UCSD-AML1 (cell line): Measurements from ENCODE around the gene MBNL1.
"Not testable (repeated sequence)": the region's sequence is repeated elsewhere in the genome, so short reads cannot be mapped to it uniquely, and the experiment has no call there.

Experiments
- DNase-seq: peaks from one replicate; lab custom pipeline; 2025; ENCODE audit not compliant: unreplicated experiment; lab: John Stamatoyannopoulos, UW

Gene MBNL1

DNA sequence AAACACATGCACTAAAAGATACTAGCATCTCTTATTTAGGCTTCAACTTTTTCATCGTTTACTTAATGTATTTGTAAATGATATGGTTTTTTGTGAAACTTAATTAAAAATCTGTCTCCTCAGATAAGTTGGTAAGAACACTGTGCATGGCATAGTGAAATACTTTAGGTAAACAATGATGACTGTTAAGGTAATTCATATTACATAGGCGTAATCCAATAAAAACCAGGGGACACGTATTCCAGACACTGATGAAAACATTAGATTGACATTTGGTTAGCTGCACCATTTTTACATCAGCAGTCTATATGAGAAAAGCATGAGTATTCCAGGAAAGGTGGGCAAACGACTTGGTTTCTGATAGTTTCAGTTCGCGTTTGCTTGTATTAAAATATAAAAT lies 170.0 kb downstream of the MBNL1 start:
- DNase-seq, result no peak

DNA sequence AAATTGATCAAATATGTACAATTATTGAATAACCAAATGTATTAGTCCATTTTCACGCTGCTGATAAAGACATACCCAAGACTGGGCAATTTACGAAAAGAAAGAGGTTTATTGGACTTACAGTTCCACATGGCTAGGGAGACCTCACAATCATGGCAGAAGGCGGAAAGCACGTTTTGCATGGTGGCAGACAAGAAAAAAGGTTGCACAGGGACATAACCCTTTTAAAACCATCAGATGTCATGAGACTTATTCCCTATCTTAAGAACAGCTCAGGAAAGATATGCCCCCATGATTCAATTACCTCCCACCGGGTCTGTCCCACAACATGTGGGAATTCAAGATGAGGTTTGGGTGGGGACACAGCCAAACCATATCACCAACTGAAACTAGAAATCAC lies 171.5 kb downstream of the MBNL1 start:
- not testable (repeated sequence) for DNase-seq

DNA sequence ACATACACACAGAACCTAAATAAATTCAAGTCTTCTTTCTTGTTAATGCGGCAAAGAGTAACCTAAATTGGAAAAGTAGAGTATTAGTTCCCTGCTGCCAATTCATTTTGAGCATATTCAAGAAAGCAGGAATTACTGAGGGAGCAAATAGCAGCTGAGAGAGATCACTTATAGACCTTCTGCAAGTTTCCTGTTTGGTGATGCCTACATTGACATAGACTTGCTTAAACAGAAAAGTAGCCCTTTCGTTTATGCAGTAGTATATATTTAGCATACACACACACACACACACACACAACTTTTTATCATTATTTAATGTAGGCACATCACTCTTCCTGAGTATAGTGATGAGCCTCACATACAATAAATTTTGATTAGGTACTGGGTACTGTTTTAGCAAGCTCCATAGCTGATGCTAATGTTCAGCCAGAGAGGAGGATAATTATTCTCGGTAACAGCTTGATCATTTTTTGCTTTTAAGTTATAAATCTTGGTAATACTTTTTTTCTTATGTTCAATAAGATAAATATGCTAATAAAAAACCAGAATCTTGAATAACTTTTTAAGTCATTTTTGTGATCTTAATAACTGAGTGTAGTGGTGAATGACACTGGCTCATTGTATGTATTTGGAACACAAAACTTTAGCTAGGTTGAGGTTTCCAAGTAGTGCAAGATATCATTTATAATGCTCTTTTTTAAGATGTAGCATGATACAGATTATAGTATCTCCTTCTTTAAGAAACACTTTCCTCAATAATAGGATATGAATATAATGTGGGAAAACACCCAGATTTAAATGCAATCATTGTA lies 174.7 kb downstream of the MBNL1 start:
- no peak for DNase-seq

DNA sequence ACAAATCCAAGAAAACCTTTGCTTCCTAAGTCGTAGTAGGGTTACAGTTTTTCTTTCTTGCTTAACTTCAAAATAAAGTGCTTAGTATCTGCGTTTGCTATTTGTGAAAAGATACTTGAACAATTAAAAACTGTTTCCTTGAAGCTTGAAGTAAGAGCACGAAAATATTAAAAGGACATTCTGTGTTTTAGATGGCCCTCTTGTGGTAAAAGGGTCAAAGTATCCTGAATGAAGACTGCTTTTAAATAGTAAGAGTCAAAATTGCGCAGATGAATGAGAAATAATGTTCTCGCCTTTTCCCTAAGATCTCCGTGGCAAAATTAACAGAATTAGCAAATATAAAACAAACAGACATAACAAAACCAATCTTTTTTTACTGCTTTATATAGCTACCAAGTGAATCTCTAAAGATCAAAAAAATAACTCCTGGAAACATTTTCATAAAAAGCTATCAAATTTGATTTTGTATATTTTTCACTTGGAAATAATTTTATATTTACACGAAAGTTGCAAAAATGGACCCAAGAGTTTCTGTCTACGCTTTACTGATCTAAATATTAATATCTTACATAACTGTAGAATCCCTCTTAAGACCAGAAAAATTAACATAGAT lies 175.4 kb downstream of the MBNL1 start:
- no peak for DNase-seq

DNA sequence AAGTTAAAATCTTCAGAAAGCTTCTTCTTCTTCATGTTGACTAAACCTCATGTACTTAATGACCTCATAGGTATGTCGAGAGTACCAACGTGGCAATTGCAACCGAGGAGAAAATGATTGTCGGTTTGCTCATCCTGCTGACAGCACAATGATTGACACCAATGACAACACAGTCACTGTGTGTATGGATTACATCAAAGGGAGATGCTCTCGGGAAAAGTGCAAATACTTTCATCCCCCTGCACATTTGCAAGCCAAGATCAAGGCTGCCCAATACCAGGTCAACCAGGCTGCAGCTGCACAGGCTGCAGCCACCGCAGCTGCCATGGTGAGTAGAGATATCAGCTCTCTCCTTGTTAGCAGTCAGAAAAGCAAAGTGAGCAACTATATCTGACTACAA lies 176.5 kb downstream of the MBNL1 start:
- no peak for DNase-seq

DNA sequence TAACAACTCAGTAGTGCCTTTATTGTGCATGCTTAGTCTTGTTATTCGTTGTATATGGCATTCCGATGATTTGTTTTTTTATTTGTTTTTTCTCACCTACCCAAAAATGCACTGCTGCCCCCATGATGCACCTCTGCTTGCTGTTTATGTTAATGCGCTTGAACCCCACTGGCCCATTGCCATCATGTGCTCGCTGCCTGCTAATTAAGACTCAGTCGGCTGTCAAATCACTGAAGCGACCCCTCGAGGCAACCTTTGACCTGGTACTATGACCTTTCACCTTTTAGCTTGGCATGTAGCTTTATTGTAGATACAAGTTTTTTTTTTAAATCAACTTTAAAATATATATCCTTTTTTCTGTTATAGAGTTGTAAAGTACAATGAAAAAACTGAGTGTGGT lies 177.8 kb downstream of the MBNL1 start:
- DNase-seq, result no peak

DNA sequence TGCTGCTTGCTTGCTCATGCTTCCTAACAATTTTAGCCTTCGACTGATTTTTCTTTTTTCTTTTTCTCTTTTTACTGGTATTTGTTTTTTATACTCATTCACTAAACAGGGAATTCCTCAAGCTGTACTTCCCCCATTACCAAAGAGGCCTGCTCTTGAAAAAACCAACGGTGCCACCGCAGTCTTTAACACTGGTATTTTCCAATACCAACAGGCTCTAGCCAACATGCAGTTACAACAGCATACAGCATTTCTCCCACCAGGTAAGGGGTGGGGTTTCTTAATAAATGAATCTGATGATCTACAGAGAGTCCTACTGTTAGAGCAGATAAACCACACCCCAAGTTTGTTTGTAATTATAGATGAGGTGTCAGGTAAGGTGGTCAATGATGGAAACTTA lies 178.8 kb downstream of the MBNL1 start:
- no peak for DNase-seq

DNA sequence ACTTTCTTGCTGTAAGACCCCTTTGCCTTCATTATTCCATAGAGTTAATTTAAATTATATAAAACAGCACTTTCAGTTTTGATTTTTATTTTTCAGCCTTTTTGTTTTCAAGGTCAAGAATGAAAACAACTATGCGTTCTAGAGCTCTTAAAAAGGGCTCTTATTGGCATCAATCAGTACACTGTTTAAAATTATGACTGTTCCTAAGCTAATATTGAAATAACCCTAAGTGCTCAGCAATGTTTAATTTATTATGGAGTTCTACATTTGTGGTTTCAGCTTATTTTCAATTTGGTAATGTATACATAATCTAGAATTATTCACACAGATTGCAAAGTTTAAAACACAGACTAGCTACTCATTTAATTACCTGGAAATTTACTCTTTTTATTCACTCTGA lies 179.4 kb downstream of the MBNL1 start:
- DNase-seq, result no peak

DNA sequence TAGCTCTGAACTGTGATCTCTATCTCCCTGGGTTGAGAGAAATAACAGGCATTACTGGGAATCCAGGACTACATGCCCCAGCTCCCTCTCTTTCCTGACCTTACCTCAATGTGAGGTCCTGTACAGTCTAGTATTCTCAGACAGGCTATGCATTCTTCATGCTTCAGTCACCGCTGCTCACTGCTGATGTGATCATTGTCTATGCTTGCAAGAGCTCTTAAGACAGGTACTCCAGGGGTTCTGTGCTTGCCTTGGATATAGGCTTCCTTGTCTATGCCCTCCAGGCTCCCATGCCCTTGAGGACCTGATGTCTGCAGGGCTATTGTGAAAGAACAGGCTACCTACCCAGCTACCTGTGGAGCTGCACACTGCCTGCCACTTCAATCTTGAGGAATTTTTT lies 183.6 kb downstream of the MBNL1 start:
- no peak for DNase-seq

DNA sequence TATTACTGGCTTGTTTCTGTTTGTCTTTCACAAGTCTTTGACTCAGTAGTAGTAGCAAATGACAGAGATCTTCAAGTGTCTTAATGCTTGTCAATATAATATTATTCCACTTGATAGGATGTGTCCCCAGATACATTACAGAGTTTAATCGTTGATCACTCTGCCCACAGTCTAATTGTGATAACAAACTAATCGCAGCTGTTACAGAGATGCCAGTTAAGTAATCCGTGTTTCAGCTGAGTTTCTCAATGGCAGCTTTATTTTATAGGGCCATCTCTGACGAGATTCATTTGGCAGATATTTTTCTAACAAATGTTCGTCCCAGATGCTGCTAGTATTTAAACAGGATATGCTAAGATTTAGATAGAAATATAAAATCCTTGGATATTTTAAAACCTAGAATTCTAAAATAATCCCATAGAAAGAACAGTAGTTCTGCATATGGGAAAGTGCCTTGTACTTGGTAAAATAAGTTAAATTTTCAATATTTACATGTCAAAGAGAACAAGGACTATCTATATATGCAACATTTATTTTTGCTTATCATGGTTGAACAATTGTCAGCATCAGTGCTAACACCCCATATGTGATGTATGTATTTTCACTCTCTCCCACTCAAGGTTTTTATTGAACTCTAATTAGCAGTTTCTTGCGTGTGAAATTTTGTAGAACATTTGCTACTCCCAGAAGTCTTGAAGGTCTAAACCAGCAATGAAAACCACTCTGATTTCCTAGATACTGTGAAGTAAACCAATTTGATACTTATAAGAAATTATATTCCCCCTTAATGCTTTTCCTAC lies 185.5 kb downstream of the MBNL1 start:
- DNase-seq, result no peak

DNA sequence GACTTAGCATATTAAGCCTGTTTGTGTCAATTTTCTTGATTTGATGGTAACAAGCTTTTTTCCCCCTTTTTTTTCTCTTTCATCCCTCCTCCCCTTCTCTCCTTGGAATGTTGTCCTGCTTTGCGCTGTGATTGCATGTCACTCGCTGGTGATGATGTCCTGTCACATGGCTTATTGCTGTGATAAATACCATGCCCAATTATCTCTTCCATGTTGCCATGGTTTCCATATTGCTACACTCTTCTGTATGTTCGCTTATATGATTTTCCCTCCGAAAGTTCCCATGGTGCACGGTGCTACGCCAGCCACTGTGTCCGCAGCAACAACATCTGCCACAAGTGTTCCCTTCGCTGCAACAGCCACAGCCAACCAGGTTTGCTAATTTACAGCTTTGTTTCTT lies 187.3 kb downstream of the MBNL1 start:
- DNase-seq, result no peak

DNA sequence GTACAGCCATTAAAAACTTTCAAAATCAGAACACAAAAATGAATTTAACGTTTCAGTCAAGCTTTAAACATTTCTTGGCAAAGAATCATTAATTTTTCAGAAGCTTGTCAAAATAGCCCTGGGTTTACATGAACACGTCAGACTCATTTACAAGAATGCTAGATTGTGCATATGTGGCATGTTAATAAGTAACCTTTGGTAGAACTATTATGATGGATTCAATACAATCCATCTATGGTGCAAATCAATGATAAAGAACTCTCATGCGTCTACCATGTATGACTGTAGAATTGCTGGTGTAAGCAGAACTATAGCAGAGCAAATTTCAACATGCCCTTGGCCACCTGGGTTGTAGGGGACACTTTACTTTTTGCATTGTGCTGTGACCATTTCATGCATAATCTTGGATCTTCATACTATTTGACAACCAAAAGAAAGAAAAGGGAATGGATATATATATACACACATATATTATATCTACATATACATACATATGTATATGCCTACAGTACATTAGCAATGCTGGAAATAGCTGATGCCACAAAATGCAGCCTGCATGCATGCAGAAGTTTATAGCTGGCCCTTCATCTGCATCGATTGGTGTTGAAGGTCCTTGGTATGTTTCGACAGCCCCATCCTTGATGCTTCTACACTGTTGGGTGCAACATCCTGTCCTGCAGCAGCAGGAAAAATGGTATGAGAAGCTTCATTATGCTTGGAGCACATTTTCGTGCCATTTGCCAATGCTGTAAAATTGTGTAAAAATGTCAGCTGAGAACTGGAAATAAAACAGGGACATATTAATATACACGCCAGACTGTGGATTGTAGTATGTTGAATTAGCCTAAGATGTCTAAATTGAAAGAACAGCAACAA lies 189.0 kb downstream of the MBNL1 start:
- no peak for DNase-seq

DNA sequence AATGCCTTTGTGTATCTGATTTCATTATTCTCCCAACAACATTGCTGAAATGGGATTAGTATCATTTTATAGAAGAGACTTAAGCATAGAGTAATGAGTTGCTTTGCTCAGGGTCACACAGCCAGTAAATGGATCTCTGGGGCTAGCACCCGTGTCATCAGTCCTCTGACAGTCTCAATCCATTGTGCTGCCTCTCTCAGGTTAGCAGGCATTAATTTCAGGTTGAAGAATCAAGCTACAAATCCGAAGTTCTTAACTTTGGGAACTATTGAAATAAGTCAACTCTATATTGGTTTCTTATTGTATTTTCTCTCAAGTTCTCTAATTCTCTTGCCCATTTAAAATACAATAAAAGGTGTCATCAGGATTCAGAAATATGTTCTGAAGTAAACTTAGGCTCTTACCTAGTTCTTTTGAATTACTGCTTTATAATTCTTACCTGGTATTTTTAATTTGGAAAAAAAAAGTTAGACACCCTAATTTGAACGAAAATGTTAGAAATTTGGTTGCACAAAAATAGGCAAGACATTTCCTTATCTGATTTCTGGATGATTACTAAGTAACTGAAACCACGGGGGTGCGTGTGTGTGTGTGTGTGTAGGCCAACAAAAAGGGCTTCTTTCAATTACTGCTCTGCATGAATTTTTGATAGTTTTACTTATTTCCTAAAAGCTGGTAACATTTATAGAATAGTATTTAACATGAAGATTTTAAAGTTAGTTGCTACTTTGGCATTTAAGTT lies 189.8 kb downstream of the MBNL1 start:
- DNase-seq, result no peak

DNA sequence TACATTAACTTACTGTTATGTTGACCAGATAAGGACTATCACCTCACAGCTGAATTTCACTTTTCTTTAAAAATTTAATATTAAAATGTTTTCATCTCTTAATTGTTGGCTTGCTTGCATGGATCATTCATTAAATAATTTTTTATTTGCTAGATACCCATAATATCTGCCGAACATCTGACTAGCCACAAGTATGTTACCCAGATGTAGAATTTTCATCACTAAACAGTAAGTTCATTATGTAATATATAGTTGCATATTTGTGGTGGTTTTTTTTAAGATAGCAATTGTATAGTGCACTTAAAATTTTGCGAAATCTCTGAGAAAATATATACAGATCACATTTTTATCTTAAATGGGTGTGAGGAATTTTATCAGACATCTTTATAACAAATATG lies 190.4 kb downstream of the MBNL1 start:
- no peak for DNase-seq

DNA sequence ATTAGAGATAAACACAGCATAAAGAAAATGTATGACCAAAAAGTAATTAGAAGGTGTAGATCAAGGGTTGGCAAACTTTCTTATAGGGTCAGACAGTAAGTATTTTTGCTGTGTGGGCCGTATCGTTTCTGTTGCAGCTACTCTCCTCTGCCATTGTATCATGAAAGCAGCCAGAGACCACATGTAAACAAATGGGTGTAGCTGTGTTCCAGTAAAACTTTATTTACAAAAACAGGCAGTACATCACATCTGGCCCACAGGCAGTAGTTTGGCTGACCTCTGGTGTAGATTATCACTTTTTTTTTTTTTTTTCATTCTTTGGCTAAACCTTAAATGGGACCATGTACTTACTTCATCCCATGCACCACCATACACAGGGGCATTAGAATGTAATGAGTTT lies 190.8 kb downstream of the MBNL1 start:
- DNase-seq, result no peak

DNA sequence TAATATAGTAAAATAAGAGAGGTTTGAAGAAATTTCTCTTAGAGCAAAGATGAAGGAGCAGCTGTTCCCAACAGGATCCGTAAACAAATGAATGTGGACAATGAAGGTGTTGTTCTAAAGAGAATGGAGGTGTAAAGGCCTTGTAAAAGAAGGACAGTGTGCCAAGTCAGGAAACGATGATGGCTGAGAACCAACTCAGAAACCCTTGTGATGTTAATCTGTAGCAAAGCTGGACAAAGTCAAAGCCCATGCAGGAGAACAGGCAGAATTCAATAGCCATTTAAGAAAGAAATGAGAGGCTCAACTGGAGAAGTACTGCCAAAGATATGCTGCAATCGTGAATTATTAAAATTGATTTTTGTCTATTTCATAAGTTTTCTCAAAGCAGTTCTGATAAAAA lies 192.2 kb downstream of the MBNL1 start:
- no peak for DNase-seq

DNA sequence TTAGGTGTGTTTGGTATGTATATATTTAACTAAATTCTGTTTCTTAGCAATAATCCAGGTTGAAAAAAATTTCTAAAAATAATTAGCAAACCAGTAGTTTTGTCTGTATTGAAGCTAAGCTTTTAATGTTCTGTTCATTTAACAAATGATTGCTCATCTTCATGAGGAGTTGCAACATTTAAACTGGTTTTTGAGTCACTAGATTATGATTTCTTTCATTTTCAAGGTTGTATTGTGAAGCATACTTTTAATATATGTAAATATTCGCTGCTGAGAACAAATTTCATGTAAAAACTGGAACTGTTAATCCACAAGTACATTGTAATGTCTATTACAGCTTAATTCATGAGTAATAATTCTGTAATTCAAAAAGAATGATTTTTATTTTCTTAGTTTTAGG lies 192.7 kb downstream of the MBNL1 start:
- no peak for DNase-seq

DNA sequence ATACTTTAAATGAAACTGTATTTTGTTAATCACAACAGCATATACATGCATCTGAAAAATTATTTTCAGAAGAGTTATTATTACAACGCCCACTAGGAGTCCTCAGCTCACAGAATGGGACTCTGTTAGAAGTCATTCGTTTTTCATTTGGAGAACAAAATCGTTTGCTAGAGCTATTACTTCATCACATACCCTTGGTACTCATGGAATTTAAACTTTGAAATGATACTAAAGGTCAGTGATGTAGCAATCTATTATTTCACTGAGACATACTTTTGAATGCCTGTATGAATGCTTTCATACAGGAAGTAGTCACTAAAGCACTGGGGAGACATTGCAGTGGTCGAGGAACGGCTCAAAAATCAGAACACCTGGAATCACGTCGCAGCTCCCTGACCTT lies 198.1 kb downstream of the MBNL1 start:
- no peak for DNase-seq

DNA sequence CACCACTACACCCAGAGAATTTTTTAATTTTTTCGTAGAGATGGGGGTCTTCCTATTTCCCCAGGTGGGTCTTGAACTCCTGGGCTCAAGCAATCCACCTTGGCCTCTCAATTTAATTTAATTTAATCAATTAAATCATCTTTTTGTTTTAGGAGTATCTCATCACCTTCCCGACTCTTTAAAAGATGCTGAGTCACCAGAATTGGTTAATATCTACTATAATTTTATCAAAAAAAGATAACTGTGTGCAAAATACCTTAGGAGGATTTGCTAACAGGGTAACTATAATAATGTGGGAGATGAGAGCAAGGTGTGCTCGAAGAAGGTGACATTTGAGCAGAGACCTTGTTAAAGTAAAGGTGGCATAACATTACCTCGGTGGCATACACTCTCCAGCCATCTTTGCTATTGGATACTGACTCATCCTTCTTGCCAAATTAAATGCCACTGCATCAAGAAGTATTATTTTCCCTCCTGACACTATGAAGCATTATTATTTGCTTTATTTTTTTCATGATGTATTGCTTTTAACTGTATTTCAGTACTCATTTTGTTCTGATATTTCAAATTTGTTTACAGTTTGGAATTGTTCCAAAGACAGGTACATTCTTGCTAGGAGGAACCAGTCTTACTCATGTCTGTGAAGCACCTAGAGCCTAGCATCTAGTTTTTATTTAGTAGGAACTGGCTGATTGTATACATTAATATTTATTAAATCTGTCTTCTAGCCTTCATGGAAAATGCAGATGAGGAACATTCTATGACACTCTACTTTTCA lies 200.7 kb downstream of the MBNL1 start:
- no peak for DNase-seq

DNA sequence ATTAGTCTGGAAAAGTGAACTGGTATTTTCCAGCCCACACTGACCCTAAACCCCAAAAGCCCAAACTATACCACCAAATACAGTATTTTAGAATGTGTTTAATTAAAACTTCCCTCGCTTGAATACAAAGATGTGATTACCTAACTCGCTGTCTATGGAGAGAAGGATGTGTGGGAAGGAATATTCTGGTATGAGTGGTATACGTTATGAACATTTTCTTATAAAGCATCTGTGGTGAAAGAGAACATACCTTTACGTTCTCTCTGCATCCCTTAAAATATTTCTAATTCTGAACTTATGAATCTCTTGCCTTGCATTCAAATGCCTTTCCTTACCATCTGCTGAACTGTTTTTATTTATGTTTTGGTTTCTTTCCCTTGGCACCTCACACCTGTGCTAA lies 201.4 kb downstream of the MBNL1 start:
- no peak for DNase-seq
